RWPE1 (cell line): ENCODE measurements around the gene C7orf25.

Experiments
- CTCF ChIA-PET: fragments of 350-600 bp; sonication (Branson Sonifier 250); formaldehyde crosslinking; extraction: SDS; loops from one replicate; lab custom pipeline; 2021; lab: Yijun Ruan, JAX
- POLR2A ChIA-PET: fragments of 400-600 bp; formaldehyde crosslinking; extraction: SDS; loops from one replicate; lab custom pipeline; 2020; ENCODE audit warnings: antibody characterized with exemption; ENCODE audit not compliant: low non-redundant PET; lab: Yijun Ruan, JAX
- DNase-seq: peaks from one replicate; pipeline ENCODE4 v3.0.0; 2012; ENCODE audit warnings: low spot score
- H3K27ac ChIP-seq: fragments of 450-650 bp; 2 replicates; pipeline ENCODE4 v1.5.1; 2017
- CTCF ChIP-seq: fragments of 450-650 bp; conservative IDR thresholded peaks from 2 replicates; pipeline ENCODE4 v1.5.1; 2017; ENCODE audit warnings: low read depth, mild to moderate bottlenecking

C7orf25 gene

GRCh38 chr7:42952328-42952727 lies 40.5 kb upstream of the C7orf25 start:
- ChIA-PET POLR2A (no interaction called here), CTCF (no interaction called here)
- no peak for TF ChIP-seq CTCF
- H3K27ac ChIP-seq, result no peak overlapping the region
- DNase-seq, result no peak

DNA sequence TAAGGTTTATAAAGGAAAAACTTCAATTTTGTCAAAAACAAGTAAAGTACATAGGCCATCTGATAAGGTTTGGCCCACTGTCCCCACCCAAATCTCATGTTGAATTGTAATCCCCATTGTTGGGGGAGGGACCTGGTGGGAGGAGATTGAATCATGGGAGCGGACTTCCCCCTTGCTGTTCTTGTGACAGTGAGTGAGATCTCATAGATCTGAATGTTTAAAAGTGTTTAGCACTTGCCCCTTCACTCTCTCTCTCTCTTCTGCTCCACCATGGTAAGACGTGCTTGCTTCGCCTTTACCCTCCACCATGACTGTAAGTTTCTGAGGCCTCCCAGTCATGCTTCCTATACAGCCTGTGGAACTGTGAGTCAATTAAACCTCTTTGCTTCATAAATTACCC lies 38.5 kb upstream of the C7orf25 start:
- TF ChIP-seq CTCF, result no peak
- ChIA-PET POLR2A (no interaction called here), CTCF (interaction anchor here (0.6 kb wide), 1 partner anchor 158 kb away, joined by 3 read pairs; no protein-coding TSS in a partner anchor)
- no peak overlapping the region for H3K27ac ChIP-seq
- DNase-seq, result no peak

- TF ChIP-seq CTCF, result no peak
- H3K27ac ChIP-seq, result no peak overlapping the region
- POLR2A ChIA-PET, result no interaction called here
- no peak for DNase-seq
- CTCF ChIA-PET, result interaction anchor here (0.5 kb wide), 1 partner anchor 483 kb away, joined by 3 read pairs; no protein-coding TSS in a partner anchor
Observed at GRCh38 chr7:42947521-42947920, 35.7 kb upstream of the C7orf25 start.

- H3K27ac ChIP-seq, result no peak overlapping the region
- no peak for TF ChIP-seq CTCF
- no peak for DNase-seq
- ChIA-PET POLR2A (no interaction called here), CTCF (interaction anchor here (0.8 kb wide), 1 partner anchor 493 kb away, joined by 3 read pairs; no protein-coding TSS in a partner anchor)
Observed at GRCh38 chr7:42946627-42946950, 34.7 kb upstream of the C7orf25 start.

- DNase-seq, result no peak
- no peak overlapping the region for H3K27ac ChIP-seq
- POLR2A ChIA-PET, result no interaction called here
- TF ChIP-seq CTCF, result no peak
- CTCF ChIA-PET, result interaction anchor here (0.8 kb wide), 1 partner anchor 494 kb away, joined by 3 read pairs; no protein-coding TSS in a partner anchor
Observed at GRCh38 chr7:42945821-42946626, 34.2 kb upstream of the C7orf25 start.

- ChIA-PET POLR2A (no interaction called here), CTCF (interaction anchor here (0.6 to 1.9 kb wide), 24 partner anchors 9 to 1061 kb away, joined by 3 to 19 read pairs (median 4); partner anchors contain the start of genes MRPL32 and PSMA2)
- TF ChIP-seq CTCF, result peak; percentile 97
- DNase-seq, result peak; percentile 71
- H3K27ac ChIP-seq, result no peak overlapping the region
Observed at GRCh38 chr7:42940985-42941847, 29.3 kb upstream of the C7orf25 start.
